Suppressor macrophage treated with lipopolysaccharide for 1 hour (primary cell): ENCODE results near the gene AUTS2.
A peak's percentile ranks its signal among the peaks of the same experiment; 100 is the strongest.

Source experiments
- DNase-seq, 3 donors: peaks; one replicate each; pipeline ENCODE4 v3.0.0-alpha.2; 2020 to 2022

AUTS2 gene

DNA sequence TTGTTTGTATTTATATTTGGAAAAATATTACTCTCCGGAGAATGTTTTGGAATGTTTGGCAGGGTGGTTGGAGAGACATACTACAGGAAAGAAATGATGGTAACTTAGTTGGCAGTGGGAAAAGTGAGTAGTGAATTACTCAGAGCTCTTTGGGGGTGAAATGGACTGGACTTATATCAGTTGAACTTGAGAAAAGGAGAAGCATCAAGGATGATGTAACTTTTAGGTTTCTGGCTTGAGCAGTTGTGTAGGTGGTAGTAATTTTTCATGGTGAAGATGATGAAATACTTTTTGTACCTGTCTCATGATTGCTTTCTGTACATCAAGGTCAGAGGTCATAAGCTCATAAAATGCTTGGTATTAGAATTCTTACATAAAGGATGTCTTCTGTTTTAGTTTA is 617.2 kb downstream of the AUTS2 start:
- DNase-seq: peak; percentile 54 to 79 (median 72)

DNA sequence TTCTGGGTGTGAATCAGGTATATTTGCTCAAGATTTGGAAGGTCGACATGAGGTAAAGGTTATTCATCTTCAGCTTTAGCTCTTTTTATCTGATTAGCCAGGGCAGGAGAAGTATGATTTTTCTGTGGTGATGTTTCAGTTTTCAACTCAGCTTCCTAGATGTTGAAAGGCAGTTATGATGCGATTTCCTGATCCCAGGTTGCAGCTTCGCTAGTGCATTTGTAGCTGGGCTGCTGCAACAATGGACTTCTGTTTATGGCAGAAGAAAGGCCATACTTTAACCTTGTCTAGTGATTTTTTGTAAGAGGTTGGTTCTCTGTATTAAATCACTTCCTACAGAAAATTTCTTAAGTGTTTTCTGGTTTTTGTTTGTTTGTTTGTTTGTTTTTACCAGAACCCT is 619.3 kb downstream of the AUTS2 start:
- peak in 2 of 3 donors; percentile 21 to 24 for DNase-seq

DNA sequence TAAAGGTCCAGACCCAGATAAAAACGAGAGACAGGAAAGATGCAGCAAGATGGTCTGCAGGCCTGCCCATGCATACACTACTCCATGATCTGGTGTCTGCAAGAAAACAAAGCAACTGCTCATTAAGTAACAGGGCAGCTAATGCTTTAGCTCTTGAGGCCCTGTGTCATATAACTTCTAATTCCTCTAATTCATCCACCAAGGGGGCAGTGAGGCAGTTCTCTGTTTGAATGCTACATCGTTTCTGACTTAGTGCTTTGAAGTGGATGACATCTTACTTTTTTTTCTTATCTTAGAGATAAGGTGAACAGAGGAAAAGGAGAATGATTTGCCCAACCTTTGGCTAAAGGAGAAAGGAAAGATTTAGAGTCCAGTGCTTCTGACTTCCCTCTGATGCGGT is 619.7 kb downstream of the AUTS2 start:
- no peak for DNase-seq

DNA sequence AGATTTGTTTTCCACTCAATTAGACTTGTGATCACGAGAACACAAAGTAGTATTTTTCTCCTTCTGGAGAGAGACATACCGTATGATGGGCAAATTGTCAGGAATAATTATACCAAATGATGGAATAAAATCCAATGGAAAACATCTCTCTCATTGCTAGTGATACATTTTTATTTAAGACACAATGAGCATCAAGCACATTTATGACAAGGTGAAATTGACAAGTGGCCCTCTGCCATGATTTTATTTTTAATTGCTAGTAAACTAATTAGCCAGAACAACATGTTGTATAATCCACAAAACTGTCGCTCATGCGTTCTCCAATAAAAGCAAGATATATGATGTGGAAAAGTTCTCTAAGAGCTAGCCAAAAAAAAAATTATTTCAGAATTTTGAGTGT is 620.8 kb downstream of the AUTS2 start:
- DNase-seq: no peak

DNA sequence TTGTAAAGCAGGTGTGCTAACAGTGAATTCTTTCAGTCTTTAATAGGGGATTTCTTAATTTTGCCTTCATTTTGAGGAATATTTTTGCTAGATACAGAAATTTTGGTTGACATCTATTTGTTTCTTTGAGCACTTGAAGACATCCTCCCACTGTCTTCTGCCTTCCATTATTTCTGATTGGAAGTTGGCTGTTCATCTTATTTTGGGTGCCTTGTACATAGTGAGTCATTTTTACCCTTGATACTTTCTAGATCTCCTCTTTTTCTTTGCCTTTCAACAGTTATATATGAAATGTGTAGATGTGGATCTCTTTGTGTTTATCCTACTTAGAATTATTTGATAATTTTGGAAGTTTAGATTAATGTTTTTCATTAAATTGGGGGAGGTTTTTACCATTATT is 631.0 kb downstream of the AUTS2 start:
- no peak for DNase-seq

DNA sequence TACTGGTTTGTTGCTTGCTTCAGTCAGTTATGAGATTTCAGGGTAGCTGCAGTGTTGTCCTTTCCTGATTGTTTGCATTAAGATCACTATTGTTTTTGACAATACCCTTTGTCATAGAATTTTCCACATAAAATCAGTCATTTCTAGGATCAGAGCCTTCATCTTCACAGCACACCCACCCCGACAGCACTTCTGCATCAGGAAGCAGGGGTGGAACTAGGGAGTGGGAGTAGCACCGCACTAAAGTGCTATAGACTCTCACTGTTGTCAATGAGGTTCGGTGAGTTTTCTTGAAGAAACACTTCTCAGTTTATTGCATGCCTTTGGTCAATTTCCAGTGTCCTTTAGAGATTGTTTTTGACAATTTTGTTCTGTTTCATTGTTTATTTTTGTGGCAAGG is 632.5 kb downstream of the AUTS2 start:
- DNase-seq: no peak

DNA sequence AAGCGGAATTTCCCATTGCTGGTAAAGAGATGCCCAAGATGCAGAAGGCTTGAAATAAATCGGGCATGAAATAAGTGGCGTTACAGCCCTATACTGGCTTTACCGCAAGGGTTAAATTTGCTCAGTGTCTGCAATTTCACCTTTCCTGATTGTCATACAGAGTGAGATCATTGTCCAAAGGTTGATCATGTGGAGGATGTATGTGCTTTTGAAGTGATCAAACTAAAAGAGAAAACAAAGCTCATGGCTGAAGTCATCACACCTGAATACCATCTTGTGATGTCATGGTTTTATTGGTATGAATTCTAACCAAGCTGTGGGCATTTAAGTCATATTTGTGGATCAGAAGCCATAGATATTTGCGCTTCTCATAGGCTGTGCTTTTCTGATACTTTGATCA is 635.5 kb downstream of the AUTS2 start:
- DNase-seq: no peak

DNA sequence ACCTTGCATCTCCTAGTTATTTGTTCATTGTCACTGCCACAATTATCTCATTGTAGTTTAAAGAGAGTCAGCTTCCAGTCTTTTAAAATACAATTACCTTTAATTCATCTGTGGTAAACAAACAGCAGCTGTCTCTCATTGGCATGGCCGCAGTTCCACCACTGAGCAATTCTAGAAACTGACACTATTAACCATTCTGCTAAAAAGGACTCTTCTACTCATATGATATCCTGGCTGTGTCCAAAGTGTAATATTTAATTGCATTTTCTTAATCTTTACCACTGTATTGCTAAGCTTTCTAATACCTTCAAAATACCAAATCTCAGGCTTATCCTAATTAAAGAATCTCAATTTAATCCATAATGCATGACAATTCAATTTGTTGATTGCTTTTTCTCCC is 639.0 kb downstream of the AUTS2 start:
- no peak for DNase-seq

DNA sequence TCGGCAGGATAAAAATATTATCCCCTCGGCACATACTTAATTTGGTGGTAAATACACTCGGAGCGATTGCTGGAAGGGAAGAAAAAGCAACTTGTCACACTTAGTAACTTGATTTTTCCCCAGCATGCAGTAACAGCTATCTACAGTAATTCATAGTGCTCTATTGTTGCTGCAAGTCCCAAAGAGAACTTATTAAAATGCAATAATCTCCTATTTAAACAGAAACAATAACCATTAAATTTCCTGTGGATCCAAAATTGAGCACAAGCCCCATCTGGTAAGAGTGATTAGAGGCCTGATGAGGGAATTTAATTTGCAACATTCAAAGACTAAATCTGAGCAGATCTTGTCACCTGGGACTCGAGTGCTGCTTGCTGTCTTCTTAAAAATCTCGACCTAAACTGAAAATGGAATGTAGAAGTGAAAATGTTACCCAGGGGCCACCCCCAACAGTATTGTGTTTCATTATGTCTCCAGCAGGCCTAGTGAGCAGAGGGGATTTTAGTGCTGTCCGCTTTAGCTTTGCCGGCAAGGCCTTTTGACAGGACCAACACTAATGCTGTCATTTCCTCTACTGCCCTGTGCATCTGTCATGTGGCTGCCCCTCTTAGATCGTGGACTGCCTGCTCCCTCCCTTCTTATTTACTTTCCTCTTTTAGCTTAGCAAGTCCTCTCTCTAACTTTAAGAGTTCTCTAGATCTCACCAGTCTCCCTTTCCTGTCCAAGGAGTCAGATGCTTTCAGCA is 639.7 kb downstream of the AUTS2 start:
- DNase-seq: no peak

DNA sequence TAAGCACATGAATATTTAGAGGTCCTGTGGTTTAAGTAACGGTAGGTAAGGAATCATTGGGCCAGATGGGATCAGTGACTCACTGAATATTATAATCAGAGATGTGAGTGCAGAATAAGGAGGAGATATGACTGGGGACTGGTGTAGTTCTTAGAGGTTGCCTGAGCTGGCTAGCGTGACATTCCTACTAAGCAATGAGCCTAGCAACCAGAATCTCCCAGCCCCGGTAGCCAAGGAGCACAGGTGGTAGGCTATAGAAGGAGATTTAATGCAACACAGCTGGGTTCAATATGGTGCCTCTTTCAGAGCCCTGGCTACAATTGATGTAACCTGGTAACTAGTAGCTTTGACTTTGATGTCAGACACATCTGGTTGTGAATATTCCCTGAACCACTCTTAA is 641.6 kb downstream of the AUTS2 start:
- no peak for DNase-seq

DNA sequence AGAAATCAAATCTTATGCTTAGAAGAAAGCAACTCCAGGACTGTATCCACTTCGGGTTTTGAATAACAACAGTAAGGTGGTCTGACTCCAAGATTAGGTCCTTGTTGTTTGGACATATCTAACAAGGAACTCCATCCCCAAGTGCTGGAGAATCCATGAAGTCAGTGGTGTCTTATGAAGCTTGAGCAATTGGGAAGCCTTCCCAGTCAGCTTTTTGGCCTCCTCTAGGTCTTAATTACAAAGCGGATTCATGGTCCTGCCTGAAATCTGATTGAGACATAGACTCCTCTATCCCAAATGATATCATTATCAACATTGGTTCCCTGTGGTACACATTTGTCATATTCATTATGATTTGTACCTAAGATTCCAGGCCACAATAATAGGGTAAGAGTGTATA is 642.6 kb downstream of the AUTS2 start:
- DNase-seq: no peak

DNA sequence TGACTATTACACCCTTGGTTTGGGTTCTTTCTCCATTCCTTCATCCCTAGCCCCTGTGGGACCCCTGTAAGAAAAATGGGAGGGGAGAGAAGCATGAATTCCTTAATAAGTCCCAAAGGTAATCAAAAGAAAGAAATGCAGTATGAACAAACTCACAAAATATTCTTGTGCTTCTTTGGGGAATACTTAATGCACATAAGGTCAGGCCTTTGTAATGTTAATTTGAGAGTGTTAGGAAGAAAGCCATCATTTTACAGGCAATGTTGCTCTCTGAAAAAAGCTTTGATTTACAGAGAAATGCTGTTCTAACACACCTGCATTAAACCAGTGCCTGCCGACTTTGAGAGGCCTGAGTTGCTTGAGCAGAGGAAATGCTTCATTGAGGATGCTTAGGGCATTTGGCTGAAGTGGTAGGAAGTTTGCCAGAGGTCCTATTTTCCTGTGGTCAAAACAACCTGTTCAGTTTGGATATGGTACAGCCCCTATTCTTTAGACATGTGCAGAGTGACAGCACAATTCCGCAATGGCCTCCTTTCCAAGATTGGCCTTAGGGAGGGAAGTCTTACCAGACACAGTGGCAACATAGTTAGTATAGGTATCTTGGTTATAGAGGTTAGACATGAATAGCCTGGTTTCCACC is 643.4 kb downstream of the AUTS2 start:
- no peak for DNase-seq

DNA sequence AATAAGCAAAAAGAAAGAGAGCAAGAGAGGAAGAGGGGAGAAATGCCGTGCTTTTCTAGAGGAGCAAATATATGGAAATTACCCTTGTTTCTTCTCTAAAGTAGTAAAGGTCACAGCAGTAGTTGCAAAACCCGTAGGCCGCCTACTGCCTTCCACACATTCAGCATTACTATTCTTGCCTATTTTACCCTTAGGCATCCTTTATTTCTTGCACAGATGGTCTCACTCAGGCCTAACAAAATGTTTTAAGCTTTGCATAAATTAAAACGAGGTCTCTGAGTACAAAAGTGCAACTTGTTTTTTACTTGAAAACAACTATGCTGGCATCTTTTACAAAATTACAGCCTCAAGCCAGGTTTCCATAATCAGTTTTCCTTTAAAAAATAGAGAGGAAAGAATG is 644.6 kb downstream of the AUTS2 start:
- peak in 2 of 3 donors; percentile 2 to 10 for DNase-seq

DNA sequence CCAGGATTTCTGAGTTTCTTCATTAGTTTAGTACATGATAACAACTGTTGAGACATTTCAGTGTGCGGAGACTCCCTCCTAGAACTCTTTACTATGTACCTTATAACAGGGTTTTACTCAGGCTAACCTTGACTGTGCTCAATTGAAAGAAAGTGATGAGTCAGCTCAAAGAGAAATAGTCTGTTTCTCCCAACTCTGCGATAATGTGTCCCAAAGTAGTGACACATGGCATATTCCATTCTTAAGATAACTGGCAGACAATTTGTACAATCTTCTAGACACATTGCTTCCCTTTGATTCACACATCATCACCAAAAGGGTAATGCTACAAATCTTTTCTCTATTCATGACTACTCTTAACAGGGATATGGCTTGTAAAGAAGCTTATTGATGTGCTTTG is 645.2 kb downstream of the AUTS2 start:
- DNase-seq: no peak

DNA sequence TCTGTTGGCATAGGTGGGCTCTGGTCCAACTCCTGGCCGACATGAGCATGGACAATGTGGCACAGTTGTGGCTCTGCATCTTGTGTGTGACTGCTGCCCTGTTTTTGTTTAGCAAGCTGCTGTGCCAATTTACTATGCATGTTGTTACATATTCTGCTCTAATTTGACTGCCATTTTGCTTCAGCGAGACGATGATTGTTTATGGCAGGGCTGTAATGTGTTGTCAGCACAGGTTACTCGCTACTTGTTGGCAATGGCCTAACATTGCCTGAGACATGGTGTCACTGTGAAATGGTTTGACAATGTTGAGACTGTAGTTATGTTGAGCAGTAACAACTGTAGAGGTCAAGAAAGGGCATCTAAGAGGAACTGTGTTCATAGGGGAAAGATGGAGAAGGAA is 659.6 kb downstream of the AUTS2 start:
- no peak for DNase-seq

DNA sequence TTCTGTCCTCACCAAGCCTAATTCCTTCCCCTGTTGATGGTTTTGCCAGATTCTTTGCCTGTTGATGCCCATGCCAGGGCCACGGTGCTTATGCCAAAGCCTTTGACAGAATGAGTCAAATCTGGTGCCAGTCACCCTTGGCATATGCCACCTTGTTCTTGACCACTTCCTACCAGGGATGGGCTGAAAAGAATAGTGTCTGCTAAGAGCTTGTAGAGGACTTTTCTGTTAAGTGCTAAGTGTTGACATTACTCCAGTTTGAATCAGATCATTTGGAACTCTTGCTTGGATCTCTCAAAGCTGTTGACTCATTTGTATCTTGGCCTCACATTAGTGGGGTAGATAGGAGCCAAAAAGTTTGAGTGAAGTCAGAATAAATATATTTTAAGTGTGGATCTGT is 661.2 kb downstream of the AUTS2 start:
- DNase-seq: no peak

DNA sequence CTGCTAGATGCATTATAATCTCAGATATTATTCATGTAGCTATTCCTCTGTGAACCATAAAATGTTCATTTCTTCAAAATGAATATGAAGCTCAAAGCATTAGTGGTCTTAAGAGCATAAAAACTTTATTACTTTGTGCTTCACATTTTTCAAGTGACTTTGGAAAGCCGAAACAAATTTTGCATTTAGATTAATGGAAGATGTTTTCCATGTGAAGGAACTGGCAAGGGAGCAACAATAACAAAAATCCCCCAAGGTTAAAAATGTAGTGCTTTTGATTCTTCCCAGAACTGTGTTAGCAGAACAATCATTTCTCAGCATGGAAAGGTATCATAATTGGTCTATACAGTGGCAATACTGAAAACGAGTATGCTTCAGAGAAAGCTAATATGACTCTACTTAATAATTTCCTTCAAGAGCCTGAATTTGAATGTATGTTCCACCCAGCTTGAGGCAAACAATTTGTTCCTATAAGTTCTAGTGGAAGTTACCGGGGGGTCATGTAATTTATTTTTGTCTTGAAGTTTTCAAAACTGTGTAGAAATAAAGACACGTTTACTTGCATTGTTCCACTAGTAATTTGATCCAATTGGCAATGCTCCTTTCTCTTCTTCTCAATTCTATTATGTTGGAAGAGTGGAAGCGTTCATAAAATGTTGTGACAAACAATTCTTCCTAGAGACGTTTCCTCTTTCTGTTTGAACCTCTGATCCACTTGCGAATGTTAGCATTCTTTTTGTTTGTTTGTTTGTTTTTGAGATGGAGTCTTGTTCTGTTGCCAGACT is 665.4 kb downstream of the AUTS2 start:
- DNase-seq: no peak

DNA sequence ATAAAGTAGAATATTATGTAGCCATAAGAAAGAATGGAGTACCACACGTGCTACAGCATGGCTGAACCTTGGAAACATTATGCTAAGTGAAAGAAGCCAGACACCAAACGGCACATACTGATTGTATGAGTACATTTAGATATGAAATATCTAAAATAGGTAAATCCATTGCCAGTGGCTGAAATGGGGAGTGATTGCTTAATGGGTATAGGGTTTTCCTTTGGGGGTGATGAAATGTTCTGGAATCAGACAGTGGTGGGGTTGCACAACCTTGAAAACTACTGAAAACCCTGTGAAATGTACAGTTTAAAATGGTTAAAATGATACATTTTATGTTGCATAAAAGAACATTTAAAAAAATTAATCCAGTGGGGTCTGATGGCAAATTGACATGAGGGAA is 667.9 kb downstream of the AUTS2 start:
- DNase-seq: peak in 2 of 3 donors; percentile 7 to 16

DNA sequence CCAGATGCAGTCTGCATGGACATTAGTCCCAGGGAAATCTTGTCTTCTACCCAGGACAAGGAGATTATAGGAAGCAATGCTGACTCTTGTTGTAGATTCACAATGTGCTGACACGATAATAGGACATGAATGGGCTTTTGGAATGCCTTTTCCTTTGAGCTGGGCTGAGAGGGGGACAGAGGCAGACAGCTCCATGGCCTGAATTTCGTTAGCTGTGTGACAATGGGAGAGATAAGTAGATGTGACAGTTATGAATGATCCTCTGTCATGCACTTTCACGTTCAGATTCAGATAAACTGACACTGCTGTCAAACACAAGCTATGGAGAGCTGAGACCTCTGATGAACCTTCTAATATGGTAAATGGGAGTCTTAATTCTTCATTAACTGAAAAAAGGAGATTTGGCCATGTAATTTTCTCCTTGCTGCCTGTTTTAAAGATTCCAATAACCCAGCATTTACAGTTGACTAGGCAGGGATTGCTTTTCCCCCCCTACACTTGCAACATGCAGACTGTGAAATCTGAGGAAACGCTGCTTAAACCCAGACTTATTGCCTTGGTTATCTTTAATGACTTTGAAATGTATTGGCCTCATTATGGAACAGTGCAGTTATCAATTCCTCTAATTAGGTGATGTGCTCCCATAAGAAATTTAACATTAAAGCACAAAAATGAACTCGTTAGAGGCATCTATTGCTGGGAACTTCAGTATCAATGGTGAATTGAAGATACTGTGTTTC is 669.3 kb downstream of the AUTS2 start:
- no peak for DNase-seq

DNA sequence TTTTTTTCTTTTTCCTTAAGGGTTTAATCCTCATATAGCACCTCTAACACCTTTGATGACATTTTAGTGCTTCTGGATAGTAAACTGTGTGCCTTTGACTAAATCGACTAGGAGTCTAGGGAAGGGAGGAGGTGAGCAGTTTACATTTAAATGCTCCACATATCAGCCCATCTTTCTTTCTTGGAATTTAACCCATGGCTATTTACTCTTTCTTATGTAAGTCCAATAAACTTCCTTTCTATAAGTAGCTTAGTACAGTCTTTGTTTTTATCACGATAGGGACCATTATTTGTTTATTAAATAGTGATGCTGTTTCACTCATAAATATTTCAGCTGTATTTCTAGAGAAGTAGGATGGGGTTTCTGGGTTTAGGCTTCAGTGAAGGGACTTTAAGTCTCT is 669.9 kb downstream of the AUTS2 start:
- no peak for DNase-seq

DNA sequence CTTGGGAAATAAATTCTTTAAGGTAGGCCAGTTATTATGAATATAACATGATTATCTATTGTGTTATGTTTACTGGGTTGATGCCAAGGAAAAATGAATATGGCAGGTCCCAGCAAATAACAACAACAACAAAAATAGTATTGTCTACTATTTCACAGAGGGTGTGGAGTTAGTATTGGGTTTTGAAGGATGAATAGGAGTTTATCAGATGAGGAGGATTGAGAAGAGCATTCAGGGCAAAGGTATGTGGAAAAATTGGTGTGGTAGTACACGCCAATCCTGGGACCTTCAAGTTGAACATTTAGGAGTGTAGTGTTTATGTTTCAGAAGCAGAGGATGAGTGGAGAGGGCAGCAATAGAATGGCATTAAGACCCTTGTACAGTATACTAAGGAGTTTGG is 671.9 kb downstream of the AUTS2 start:
- DNase-seq: no peak

DNA sequence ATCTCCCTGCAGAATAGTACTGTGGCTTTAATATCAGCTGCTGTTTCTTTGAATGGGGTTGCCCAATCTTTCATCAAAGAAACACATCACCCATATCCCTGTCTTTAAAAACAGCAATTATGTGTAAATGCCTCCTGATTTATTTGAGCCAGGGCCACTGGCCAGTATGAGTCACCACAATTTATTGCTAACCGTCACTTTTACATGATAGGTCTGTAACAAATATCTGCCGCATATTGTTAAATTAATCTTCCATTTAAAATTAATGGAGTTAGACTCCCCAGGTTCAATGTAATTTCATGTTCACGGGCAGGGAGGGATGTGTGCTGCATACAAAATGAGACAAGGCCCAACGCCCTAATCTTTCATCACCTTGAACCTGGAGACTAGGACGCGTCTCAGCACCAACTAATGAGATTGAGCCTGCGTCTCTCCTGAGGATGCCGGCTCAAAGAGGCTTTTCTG is 673.4 kb downstream of the AUTS2 start:
- DNase-seq: no peak

DNA sequence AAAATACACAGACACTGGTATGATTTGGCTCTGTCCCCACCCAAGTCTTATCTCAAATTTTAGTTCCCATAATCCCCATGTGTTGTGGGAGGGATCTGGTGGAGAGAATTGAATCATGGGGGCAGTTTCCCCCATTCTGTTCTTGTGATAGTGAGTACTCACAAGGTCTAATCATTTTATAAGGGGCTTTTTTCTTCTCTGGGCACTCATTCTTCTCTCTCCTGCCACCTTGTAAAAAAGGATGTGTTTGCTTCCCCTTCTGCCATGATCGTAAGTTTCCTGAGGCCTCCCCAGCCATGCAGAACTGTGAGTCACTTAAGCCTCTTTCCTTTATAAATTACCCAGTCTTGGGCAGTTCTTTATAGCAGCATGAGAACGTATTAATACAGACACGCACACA is 677.3 kb downstream of the AUTS2 start:
- DNase-seq: peak in 1 of 3 donors; percentile 6
